A549 treated with AZD9567 at 1 μM for 4 hours (cell line): ENCODE results near the gene NPAP1. TPM values are rescaled to one million over a fixed set of nuclear protein-coding genes. Genes with fewer than 3 reads are reported as not detected.

Experiments used
- total RNA-seq: library from RNA; stranded (reverse); fragments of 200-300 nt; extraction: Qiagen RNA extraction; gene quantifications from 5 replicates; pipeline ENCODE4 v1.2.3, GENCODE V29; 2022; ENCODE audit not compliant: insufficient read depth

The NPAP1 gene, protein sequence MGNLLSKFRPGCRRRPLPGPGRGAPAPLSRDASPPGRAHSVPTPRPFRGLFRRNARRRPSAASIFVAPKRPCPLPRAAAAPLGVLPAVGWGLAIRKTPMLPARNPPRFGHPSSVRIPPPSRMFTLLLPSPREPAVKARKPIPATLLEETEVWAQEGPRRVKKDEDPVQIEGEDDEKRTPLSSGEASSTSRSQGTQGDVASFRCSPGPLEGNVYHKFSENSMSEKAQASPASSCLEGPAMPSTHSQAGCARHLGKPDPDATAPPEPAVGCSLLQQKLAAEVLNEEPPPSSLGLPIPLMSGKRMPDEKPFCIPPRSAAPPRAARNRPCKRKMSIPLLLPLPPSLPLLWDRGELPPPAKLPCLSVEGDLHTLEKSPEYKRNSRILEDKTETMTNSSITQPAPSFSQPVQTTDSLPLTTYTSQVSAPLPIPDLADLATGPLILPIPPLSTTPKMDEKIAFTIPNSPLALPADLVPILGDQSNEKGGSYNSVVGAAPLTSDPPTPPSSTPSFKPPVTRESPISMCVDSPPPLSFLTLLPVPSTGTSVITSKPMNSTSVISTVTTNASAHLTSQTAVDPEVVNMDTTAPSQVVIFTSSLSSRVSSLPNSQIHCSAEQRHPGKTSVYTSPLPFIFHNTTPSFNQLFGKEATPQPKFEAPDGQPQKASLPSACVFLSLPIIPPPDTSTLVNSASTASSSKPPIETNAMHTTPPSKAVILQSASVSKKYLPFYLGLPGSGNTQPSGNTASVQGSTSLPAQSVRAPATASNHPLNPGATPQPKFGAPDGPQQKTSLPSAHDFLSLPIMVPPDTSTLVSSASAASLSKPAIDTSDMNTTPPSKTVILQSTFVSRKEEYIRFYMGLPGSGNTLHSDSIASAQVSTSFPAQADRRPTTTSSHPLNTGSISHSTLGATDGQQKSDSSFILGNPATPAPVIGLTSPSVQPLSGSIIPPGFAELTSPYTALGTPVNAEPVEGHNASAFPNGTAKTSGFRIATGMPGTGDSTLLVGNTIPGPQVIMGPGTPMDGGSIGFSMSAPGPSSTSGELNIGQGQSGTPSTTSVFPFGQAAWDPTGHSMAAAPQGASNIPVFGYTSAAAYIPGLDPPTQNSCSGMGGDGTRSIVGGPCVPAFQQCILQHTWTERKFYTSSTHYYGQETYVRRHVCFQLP
- total RNA-seq = not detected in 5 replicates

DNA sequence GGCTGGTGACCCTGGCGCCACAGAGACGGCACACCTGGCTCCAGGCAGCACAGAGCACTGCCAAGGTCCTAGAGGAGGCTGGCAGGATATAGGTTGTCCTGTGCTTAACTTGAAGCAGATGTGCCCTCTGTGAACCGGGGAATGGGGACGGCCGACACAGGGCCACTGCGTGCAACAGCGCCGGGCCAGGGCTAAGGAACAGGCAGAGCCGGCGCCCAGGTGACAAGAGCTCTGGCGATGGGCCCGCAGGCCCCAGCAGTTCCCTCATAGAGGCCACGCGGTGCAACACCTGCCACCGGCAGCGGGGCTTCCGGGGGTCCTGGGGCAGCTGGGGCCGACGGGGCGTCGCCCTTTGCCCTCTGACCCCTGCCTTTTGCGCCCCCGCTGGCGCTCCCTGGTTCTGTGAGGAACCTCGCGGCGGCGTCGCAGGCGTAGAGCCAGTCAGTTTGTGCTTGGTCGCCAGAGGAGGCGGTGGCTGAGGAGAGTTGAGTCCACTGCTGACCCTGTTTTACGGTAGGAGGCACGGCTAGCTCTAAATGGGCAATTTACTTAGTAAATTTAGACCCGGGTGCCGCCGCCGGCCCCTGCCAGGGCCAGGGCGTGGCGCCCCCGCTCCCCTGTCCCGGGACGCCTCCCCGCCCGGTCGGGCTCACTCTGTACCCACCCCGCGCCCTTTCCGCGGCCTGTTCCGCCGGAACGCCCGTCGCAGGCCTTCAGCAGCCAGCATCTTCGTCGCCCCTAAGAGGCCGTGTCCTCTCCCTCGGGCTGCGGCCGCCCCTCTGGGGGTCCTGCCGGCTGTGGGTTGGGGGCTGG is at the start of gene NPAP1:
NPAP1 (plus strand) TSS at position 444 of the 813 bp plus-strand sequence; CDS start at position 537, 93 bp downstream.

